Metanephros (tissue), 2 donors: ENCODE results near the gene EEF1G. TPM values are rescaled to one million over a fixed set of nuclear protein-coding genes. Genes with fewer than 3 reads are reported as not detected.

Experiments used
- small RNA-seq: library from RNA; depleted of rRNA; stranded (forward); fragments of <200 nt; gene quantifications from one replicate; pipeline ENCODE3, GENCODE V24; 2014; ENCODE audit warnings: low replicate concordance
- total RNA-seq: library from RNA; depleted of rRNA; stranded (reverse); fragments of >200 nt; gene quantifications from one replicate; pipeline ENCODE4 v1.2.3, GENCODE V29; 2014

The EEF1G gene, protein sequence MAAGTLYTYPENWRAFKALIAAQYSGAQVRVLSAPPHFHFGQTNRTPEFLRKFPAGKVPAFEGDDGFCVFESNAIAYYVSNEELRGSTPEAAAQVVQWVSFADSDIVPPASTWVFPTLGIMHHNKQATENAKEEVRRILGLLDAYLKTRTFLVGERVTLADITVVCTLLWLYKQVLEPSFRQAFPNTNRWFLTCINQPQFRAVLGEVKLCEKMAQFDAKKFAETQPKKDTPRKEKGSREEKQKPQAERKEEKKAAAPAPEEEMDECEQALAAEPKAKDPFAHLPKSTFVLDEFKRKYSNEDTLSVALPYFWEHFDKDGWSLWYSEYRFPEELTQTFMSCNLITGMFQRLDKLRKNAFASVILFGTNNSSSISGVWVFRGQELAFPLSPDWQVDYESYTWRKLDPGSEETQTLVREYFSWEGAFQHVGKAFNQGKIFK
- total RNA-seq = 1,423 TPM

DNA sequence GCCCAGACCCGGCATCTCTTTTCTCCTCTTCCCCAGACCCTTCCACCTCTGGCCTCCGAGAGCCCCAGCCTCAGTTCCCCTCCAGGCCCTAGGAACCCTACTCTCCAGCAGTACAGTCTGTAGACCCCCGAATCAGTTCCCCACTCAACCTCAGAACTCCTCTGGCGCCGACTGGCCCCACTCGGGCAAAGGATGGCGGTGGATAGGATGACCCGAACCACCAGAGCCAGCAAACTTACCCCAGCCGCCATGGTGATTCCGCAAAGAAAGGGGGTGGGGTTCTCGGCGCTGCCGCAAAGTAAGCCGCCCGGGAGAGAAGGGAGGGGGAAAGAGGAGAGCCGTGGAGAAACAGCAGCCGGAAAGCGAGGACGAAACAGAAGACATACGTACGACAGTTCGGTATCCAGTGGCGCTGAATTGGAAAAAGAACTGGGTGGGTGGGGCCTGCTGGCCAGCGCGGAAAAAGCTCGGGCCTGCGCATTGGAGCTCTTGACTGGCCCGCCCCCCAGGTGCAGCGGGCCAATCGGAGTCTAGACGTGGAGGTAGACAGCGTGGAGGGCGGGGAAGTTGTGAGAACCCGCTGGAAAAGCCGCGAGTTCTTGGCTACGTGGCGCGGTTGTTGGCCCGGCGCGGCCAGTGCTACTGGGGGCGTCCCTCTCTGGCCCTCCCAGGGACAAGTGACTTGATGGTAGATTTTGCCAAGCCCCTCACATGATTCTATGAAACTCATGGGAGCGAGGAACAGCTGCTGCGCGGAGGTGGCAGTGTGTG, at the start of gene EEF1G:
Gene EEF1G, minus strand, starts transcription at position 300 of the 771 bp plus-strand sequence. Its CDS starts 49 bp downstream, at position 251.

DNA sequence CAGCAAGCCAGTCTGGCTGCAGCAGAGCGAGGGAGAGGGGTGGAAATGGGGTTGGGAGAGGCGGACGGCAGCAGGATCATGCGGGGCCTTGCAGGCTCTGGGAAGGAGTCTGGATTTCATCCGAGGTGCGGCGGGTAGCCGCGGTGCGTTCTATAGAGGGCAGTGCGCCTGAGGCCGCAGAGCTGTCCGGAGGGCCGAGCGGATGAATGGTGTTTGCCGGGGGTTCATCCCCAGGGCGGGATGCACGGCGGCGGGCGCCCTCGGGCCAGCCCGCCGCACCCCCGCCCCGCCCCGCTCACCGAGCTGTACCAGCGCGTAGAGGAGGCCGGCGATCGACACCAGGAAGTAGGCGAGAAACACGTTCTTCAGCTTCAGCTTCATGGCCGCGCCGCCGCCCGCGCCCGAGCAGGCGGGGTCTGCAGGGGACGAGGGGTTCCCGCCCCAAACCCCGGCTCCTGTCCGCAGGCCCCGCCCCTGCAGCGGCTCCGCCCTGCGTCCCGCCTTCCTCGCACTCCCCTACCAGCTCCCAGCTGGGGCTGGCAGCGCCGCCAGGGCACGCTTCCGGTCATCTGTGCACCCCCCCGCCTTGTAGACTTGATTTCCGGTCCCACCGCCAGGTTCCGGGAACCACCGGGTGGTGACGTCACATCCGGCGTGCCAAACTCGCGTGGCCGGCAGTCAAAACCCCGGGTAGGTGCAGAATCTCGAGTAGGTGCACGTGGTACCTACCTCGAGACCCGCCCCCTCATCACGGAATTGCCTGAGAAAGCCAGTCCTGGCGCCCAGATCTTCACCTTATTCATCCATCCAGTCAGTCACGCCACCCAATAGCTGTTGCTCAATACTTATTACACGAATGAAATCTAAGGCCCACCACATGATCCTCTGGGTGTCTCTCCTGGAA, 48.1 kb upstream of the EEF1G start, which contains the start of gene B3GAT3:
Gene B3GAT3, minus strand, starts transcription at position 420 of the 904 bp plus-strand sequence. Its CDS starts 39 bp downstream, at position 381.

DNA sequence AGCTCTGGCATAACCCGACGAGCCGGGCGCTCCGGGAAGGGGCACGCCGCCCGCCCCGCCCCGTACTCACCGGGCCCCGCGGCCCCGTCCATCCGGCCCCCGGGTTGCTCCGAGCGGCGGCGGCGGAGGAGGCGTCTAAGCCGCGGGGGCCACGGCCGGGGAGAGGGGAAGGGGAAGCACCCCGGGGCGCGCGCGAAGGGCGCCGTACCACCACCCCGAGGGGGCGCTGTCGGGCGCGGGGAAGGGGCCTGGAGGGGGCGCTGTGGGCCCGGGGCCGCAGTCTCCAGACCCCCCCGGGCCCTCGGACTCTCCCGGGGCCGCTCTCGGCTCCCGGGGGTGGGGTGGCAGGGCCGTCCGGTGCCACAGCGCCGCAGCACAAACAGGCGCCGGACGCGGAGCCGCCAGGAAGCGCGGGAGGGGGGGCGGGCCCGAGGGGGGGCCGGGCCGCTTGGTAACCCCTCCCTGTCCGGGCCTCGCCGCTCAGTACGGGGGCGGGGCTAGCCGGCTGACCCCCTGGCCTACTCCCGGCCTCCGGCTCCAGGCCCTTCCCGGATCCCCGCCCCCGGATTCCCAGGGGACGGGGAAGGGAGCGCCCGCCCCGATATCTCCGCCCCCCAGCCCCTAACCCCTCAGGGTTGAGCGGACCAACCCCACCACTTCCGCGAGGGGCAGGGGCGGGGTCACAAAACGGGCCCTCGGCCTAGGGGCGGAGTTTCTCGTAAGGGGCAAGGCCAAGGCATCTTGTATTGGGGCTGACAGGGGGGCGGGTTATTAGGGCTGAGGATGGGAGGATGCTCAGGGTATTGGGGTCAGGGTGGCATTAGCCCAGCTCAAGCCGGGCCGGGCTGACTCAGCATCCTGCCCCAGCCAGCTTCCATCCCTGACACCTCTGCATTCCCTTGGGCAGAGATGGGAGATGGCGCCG, 38.9 kb upstream of the EEF1G start, which contains the start of the genes EML3 and ROM1:
Gene EML3, minus strand, starts transcription at position 410 of the 925 bp plus-strand sequence. Its CDS starts 318 bp downstream, at position 92.
Gene ROM1, plus strand, starts transcription at position 892 of the 925 bp plus-strand sequence. Its CDS starts 25 bp downstream, at position 917.

DNA sequence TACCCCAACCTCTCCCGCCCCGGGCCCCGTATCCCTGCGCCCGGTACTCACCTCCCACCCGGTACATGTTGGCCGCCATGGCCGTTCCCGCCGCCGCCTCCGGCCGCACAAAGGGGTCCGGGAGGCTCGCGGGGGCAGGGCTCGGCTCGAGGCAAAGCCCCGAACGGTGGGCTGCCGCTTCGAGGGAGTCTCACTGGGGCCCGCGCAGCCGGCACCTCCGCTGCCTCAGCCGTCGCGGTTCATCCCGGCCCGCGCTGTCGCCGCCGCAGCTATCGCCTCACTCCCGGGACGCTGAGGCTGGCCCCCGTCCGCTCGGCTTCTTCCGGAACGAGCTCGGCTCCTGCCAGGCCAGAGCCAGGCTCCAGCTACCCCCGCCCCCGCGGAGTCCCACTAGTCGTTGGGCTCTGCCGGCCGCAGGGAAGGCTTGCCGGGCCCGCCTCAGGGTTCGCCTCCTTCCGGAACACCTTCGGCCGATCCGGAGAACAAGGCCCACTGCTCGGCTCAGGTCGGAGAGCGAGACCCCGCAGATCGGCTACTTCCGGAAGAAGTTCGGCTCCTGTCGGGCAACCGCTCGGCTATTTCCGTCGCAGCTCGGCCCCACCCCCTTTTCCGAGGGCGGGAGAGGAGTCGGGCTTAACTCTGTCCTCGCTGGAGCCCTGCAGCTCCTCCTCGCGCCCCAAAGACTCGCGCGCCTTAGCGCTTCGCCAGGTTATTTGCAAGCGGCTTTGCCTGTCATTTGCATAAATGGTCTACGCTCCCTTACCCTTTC, 27.9 kb upstream of the EEF1G start, which contains the start of gene MTA2:
Gene MTA2, minus strand, starts transcription at position 494 of the 769 bp plus-strand sequence. Its CDS starts 415 bp downstream, at position 79.

GRCh38 chr11:62591448-62592145, 17.9 kb upstream of the EEF1G start, which contains the start of gene TUT1:
TSS of gene TUT1 (minus strand) at chr11:62591523. CDS start at chr11:62591485, 38 bp downstream.

GRCh38 chr11:62546244-62546928, 27.3 kb downstream of the EEF1G start, which contains the start of gene AHNAK:
TSS of gene AHNAK (minus strand) at chr11:62546806. CDS start at chr11:62536098, 10,708 bp downstream.

Small RNAs within 50 kb of the gene (small RNA-seq; reads per million reads assigned to genes)
- gene AP001458.1 = not detected
- gene EEF1G = not detected
- 0.09 reads per million for gene MIR6747

Other genes with a start within 250 kb of the EEF1G start
- 37.1 TPM for gene ASRGL1, start 236.4 kb downstream of the EEF1G start, total RNA-seq
- gene SCGB1A1, start 154.9 kb downstream of the EEF1G start, total RNA-seq = not detected
- gene AHNAK, start 27.1 kb downstream of the EEF1G start, total RNA-seq = 286 TPM
- 12.9 TPM for gene TUT1, start 17.6 kb upstream of the EEF1G start, total RNA-seq
- 79.0 TPM for gene MTA2, start 28.0 kb upstream of the EEF1G start, total RNA-seq
- gene EML3, start 38.9 kb upstream of the EEF1G start, total RNA-seq = 26.9 TPM
- 1.6 TPM for gene ROM1, start 39.4 kb upstream of the EEF1G start, total RNA-seq
- 28.3 TPM for gene B3GAT3, start 48.1 kb upstream of the EEF1G start, total RNA-seq
- gene GANAB, start 72.7 kb upstream of the EEF1G start, total RNA-seq = 253 TPM
- gene INTS5, start 79.4 kb upstream of the EEF1G start, total RNA-seq = 23.0 TPM
- 20.1 TPM for gene C11orf98, start 91.3 kb upstream of the EEF1G start, total RNA-seq
- 8.9 TPM for gene CSKMT, start 91.4 kb upstream of the EEF1G start, total RNA-seq
- 10.2 TPM for gene UQCC3, start 97.8 kb upstream of the EEF1G start, total RNA-seq
- 4.0 TPM for gene LBHD1, start 98.4 kb upstream of the EEF1G start, total RNA-seq
- 89.0 TPM for gene UBXN1, start 105.2 kb upstream of the EEF1G start, total RNA-seq
- gene LRRN4CL, start 115.6 kb upstream of the EEF1G start, total RNA-seq = 5.4 TPM
- 79.3 TPM for gene BSCL2, start 133.5 kb upstream of the EEF1G start, total RNA-seq
- not detected for gene GNG3, start 133.8 kb upstream of the EEF1G start, total RNA-seq
- 39.5 TPM for gene HNRNPUL2, start 153.6 kb upstream of the EEF1G start, total RNA-seq
- gene TTC9C, start 154.6 kb upstream of the EEF1G start, total RNA-seq = 34.4 TPM
- gene ZBTB3, start 180.3 kb upstream of the EEF1G start, total RNA-seq = 14.8 TPM
- 87.4 TPM for gene POLR2G, start 187.7 kb upstream of the EEF1G start, total RNA-seq
- 36.1 TPM for gene TAF6L, start 197.5 kb upstream of the EEF1G start, total RNA-seq
- gene TMEM179B, start 213.5 kb upstream of the EEF1G start, total RNA-seq = 43.4 TPM
- 20.4 TPM for gene TMEM223, start 218.1 kb upstream of the EEF1G start, total RNA-seq
- gene NXF1, start 231.5 kb upstream of the EEF1G start, total RNA-seq = 37.9 TPM